GM18508 (cell line): ENCODE measurements around the gene CMTR1.
"Not testable (repeated sequence)": the region's sequence is repeated elsewhere in the genome, so short reads cannot be mapped to it uniquely, and the experiment has no call there.

Experiments
- ATAC-seq: cut with Tn5 transposase; IDR thresholded peaks from one replicate; pipeline ENCODE4 v1.9.1; 2021; ENCODE audit warnings: moderate number of reproducible peaks; ENCODE audit not compliant: insufficient read depth, unreplicated experiment

The CMTR1 gene

GRCh38 chr6:37432590-37432915, 468 bp upstream of the CMTR1 start:
- no peak for ATAC-seq

GRCh38 chr6:37433657-37434271, 743 bp downstream of the CMTR1 start:
- ATAC-seq, result no peak

GRCh38 chr6:37435373-37435772, 2.4 kb downstream of the CMTR1 start:
- ATAC-seq, result no peak

GRCh38 chr6:37435816-37436215, 2.8 kb downstream of the CMTR1 start:
- no peak for ATAC-seq

- ATAC-seq, result no peak
Observed at GRCh38 chr6:37438930-37439329, 5.9 kb downstream of the CMTR1 start.

GRCh38 chr6:37441651-37442050, 8.6 kb downstream of the CMTR1 start:
- no peak for ATAC-seq

- ATAC-seq, result no peak
Observed at GRCh38 chr6:37442416-37443215, 9.6 kb downstream of the CMTR1 start.

DNA sequence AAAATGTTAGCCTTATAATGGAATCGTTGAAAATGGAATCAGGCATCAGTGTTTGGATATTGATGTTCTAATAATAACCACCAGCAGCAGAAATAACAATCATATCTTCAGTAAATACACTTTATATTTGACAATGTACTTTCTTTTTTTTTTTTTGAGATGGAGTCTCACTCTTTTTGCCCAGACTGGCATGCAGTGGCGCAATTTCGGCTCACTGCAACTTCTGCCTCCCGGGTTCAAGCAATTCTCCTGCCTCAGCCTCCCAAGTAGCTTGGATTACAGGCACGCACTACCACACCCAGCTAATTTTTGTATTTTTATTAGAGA, 10.2 kb downstream of the CMTR1 start:
- not testable (repeated sequence) for ATAC-seq

- ATAC-seq, result no peak
Observed at GRCh38 chr6:37449984-37450383, 17.0 kb downstream of the CMTR1 start.

DNA sequence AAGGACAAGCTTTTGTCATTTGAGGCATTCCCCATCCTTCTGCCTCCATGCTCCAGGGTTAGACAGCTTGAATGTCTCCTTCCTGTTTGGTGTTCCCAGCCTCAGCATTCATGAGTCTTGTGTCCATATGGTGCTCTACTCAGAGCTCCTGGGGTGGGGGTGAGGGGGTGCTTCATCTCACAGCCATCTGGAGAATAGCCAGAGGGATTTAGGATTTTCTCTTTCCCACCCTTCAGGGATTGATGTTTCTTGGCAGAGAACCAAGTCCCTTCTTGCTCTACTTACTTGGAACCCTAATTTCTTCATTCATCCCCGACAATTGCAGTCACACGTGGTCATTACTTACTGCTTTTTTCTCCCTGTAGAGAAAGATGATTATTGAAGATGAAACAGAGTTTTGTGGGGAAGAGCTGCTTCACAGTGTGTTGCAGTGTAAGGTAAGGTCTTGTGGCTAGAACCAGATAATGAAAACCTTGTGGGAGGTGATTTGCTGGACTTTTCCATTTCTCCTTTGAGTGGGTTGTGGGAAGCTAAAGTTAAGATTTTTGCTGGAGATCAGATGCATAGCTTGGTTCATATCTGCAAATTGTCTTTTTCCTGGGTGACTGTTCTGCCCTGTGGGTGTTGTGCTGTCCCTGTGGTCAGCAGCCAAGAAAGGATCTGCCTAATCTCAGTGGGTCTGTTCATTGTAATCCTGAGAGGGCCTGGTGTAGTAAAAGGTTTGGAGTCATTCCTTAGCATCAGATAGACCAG, 18.6 kb downstream of the CMTR1 start:
- no peak for ATAC-seq

DNA sequence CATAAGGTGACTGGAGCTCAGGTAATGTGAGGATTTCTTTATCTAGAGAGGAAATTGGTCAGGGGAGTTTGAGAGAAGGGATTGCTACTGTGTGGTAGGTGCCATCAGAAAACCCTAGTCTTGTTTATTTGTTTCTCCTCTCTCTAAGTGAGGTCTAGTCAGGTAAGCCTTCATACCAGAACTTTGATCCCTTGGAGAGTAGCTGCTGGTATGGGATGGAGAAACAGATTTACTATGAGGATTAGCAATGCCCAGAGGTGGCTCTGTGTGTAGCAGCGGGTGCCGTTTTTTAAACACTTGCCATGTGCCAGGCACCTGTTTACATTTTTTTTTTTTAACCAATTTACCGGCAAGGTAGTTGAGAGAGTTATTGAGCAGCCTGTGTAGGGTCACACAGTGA, 19.5 kb downstream of the CMTR1 start:
- no peak for ATAC-seq

DNA sequence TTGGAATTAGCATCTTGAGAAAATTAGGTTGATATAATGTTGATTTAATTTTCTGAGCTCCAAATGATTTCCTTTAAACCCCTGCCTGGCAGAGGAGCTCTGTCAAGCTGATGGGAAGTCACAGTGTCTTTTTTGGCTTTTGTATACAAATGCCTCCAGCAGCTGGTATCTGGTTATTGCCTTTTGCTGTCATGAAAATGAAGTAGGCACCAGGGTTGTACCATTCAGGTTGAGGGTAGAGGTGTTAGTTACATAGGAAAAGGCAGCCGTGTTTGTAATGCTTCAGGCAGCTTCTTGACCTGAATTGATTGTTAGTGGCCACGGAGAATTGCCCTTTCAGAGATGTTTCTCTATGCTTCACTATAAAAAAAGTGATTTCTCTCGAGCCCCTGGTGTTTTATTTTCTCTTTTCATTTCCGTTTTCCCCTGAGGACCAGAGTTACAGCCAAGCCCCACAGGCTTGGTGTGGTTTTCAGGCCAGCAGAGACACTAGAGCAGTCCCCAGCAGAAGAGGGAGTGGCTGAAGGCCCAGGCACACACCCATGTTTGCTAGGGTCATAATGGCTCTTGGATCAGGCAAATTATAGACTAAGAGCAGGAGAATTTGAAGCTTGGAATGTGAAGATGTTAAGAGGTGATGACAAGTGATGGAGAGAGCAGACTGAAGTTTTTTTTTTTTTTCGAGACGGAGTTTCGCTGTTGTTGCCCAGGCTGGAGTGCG, 21.6 kb downstream of the CMTR1 start:
- ATAC-seq, result no peak

DNA sequence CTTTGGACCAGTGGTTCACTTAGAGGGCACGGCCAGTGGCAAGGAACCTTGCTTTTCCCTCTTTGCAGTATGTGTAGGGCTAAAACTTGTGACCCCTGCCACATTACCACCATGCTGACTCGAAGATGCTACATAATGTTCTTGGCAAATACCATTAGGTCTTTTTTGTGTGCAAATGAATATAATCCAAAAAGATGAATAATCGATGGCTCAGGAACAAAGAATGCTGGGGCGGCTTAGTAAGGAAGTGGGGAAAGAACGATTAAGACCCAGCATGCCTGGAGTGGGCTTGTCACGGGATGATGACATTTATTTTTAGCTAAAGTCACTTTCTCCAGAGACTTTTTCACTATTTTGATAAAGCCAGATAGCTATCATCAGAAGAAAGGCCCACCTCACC, 23.1 kb downstream of the CMTR1 start:
- ATAC-seq, result no peak

DNA sequence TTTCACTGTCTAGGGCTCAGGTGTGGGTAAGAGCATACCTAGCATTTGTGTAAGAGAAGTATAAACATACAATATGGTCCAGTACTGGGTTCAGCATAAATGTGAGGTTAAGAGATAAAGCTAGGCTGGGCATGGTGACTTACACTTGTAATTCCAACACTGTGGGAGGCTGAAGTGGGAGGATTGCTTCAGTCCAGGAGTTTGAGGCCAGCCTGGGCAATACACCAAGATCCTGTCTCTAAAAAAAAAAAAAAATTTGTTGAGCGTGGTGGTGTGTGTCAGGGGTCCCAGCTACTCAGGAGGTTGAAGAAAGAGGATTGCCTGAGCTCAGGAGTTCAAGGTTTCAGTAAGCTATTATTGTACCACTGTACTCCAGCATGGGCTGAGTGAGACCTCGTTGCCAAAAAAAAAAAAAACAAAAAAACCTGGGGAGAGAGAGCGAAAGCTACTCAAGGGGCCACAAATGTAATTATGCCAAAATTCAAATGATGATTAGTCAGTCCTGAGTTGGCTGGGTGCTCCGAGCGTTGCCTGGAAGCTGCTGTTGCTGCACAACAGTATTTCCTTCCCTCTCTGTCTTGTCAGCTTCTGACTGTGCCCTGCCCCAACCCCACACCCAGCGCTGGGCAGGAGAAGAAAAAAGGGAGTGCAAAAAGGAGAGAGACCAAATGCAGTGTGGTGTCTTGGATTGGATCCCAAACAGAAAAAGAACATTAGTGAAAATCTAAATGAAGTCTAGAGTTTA, 24.0 kb downstream of the CMTR1 start:
- ATAC-seq, result no peak

DNA sequence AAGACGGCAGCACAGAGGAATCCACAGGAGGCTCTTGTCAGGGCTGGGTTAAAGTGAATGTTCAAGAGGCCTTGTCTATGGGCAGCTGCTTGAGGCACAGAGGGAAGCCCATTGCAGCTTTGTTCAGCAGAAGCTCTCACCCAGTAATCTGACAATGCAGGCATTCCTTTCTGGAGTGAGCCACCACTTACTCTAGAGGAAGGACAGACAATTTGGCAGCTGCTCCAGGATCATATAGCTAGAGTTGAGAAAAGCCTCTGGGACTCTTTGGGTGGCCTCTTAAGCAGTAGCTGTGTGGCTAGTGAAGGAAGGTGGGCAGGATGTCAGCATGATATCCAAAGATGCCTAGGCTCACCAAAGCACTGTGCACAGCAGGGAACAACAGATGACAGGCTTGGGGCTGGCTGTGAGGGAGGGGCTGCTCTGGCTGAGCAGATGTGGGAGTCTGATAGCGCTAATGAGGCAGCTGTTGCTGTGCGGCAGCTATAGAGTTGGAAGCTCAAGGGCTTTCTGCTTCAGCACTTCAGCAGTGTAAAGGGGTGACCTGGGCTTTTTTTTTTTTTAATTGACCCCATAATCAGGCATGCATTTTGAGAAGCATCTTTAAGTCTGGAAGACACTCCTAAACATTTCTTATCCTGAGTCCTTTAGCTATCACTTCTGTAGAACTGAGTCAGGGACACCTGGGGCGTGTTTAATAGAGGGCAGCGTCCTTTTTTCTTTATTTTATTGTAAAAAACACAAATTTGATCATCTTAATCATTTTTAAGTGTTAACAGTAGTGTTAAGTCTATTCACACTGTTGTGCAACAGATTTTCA, 27.2 kb downstream of the CMTR1 start:
- ATAC-seq, result no peak

- ATAC-seq, result no peak
Observed at GRCh38 chr6:37460805-37461204, 27.8 kb downstream of the CMTR1 start.

- ATAC-seq, result no peak
Observed at GRCh38 chr6:37463110-37463509, 30.1 kb downstream of the CMTR1 start.

DNA sequence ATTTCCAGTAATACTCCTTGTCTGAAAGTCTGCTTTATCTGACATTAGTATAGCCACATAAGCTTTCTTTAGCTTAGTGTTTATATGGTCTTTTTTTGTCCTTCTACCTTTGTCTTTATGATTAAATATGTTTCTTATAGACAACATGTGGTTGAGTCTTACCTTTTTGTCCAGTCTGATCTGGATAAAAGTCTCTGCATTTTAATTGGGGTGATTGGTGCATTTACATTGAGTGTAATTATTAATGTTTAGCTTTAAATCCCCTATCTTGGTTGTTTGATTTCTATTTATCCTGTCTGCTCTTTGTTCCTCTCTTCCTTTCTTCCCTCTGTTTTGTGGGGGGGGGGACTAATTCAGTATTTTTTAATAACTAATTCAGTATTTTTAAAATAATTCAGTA, 34.7 kb downstream of the CMTR1 start:
- no peak for ATAC-seq

DNA sequence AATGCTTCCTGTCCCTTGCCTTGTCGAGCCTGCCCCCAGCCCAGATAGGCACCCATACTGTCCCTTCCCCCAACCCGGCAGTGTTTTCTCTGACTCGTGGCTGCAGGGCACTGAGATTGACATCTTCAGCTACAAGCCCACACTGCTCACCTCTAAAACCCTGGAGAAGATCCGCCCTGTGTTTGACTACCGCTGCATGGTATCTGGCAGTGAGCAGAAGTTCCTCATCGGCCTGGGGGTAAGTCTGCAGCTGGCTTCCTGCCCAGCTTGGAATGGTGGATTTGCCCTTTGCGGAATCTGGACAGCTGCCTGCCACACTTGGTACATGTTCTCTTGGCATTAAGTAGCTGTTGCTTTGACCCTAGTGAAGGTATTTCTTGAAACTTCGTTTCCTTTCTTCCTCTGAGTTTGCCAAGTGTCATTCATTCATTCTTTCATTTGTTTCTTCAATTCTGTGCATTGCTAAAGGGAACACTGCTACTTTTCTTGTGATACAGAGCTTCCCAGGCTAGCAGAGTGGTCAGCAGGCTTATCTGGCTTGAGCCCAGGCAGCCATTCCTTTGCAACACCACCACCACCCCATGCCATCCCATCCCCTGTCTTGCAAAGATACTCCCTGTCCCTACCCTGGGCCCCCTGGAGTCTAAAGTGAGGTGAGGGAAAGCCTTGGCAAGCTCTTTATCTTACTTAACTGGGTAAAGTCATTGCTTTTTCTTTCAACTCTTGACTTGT, 40.5 kb downstream of the CMTR1 start:
- ATAC-seq, result no peak
